Globus pallidus (tissue), 1 donor: Measurements from ENCODE around the gene PDE10A.

Experiments used
- DNase-seq: peaks from one replicate; pipeline ENCODE4 v3.0.0-alpha.2; 2015; ENCODE audit warnings: low spot score

Gene PDE10A

DNA sequence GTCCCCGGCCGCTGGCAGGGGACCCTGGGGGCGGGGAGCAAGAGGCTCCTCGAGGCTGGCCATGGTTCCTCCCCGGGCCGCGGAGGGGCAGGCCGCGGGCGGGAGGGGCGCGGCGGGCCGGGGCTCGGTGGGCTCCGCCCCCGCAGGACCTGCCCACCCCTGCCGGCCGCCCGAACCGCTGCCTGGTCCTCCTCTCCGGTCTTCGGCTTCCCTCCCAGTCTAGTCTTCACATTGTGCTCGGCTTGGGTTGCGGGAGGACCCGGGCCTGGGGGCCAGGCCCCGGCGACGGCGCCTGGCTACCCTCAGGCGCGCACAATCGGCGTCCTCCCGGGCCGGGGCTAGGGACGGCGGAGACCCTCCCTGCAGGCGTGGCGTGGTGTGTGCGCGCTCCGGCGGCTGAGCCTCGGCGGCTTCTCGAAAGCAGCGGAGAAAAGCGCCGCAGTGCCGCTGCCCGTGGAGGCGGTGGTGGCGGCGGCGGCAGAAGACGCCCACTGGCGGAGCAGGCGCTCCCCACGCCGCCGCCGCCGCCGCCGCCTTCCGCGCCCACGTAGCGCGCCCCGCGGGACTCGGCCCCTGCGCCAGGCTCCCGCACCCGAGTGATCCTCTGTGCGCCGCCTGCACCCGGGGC lies at the start of gene PDE10A:
PDE10A (minus strand) TSS at position 493 of the 628 bp plus-strand sequence; CDS start at position 63, 430 bp downstream.
- peak; percentile 54 for DNase-seq

DNA sequence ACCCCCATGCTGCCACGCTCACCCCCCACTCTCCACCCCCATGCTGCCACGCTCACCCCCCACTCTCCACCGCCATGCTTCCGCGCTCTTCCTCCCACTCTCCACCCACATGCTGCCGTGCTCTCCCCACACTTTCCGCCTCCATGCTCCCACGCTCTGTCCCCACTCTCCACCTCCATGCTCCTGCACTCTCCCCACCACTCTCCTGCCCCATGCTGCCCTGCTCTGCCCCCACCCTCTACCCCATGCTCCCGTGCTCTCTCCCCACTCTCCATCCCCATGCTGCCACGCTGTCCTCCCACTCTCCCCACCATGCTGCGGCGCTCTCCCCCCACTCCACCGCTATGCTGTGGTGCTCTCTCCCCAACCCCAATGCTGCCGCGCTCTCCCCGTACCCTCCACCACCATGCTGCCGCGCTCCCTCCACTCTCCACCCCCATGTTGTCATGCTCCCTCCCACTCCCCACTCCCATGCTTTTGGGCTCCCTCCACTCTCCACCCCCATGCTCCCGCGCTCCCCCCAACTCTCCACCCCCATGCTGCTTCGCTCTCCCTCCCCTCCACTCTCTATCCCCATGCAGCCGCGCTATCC lies 46.0 kb upstream of the PDE10A start:
- DNase-seq, result no peak

DNA sequence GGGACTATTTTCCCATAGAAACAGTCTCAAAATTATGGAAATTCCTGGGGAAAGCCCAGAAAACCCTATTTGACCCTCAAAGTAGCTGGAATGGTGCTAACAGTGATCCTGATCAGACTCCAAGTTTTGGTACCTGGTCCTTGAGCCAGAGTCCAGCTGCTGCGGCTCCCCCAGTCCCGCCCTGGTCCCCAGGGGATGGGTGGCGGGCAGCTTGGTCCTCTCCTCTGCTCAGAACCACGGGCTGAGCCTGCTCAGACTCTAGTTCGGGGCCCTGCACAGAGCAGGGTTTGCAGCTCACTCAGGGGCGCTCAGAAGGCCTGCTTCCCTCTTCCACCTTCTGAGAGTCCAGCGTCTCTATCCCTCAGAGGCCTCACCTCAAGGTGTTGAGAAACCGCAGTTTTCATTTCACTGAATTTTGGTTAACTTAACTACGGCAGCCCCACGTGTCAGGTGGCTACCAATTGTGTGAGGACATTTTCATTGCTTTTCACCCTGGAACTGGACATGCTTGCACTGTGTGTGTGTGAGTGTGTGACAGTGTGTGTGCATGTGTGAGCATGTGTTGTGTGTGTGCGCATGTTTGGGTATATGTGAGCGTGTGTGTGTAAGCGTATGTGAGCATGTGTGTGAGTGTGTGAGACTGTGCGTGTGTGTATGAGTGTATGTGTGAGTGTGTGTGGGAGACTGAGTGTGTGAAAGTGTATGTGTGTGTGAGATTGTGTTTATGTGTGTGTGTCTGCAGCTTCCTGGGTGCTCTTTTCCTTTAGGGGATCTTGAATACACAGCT lies 44.2 kb upstream of the PDE10A start:
- DNase-seq, result no peak

GRCh38 chr6:165705941-165706340 lies 42.9 kb upstream of the PDE10A start:
- DNase-seq, result no peak

- peak; percentile 59 for DNase-seq
Observed at GRCh38 chr6:165704045-165704748, 41.2 kb upstream of the PDE10A start.

DNA sequence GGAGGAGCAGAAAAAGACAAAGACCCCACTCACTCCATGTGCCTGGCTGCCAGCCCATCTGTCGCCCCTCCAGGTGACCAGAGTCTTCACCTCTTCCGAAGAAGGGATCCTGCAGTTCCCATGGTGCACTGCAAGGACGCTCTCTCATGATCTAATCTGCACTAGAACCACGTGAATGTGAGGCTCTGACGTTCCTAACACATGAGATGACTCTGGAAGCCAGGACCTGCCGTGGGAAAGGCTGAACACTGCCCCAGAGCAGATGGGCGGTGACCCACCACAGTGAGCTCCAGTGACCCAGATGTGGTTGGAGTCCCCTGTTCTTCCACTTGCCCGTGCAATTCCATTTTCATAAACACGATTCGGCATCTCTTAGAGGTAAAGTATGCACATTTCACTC lies 39.6 kb upstream of the PDE10A start:
- no peak for DNase-seq

DNA sequence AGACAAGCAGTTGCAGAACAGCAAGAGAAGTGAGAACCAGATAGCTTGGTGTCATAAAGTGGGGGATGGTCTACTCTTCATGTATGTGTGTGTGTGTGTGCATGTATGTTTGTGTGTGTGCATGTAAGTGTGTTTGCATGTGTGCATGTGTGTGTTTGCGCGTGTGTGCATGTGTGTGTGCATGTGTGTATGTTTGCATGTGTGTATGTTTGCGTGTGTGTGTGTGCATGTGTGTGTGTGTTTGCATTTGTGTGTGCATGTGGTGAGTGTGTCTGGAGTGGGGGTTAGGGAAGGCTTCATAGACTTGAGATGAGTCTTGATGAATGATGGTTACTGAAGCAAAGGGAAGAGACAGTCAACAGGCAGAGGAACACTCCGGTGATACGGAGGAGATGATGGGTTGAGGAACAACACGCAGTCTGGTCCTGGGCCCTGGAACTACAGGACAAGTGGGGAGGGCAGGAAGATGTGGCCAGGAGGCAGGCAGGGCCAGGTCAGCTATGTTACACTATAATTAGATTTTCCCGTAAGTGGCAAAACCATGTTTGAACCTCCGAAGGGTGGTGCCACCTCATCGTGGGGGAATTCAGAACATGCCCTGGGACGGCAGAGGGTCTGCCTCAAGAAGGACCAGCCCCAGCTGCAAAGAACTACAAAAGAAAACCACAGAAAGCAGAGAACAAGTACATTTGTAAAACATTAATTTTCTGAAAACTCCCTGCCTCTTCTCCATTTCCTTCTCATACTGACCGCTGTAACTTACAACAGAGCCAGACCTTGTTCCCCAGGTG lies 38.7 kb upstream of the PDE10A start:
- no peak for DNase-seq

DNA sequence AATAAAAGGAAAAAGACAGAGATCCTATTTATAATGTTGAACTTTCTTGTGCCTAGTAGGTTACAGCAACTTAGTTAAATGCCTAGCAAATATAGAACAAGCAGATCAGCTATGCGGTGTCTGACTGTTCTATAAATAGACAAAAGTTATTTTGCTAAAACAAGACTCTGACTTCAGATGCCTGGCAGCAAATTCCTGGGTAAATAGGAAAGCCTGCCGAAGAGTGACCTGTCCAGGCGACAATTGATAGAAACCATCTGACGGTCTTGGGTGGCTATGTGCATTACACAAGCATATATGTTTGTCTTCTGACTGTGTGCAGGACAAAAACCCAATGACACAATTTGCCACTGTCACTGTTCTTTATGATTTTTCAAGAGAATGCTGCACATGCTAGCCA lies 38.0 kb upstream of the PDE10A start:
- DNase-seq, result no peak

DNA sequence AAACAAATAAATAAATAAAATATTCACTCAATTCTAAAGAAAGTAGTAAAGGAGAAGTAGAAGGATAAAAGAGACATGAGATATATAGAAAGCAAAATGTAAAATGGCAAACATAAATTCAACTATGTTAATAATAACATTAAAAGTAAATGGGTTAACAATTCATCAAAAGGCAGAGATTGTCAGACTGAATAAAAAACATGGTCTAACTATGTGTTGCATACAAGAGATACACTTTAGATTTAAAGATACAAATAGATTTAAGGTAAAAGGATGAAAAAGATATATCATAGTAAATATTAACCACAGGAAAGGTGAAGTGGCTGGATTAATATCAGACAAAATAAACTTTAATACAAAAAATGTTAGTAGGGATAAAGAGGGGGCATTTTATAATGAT lies 35.8 kb upstream of the PDE10A start:
- no peak for DNase-seq

DNA sequence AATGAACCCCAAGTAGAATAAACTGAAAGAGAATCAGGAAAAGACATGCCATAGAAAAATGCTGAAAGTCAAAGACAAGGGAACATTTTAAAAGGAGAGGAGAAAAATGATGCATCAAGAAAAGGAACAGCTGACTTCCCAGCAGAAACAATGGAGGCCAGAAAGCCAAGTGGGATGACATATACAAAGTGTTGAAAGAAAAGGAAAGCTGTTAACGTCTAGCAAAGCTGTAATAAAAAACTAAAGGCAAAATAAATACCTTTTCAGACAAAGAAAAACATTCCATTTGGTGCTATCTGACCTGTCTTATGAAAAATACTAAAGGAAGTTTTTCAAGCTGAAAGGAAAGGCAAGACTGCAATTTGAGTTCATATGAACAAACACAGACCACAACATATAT lies 34.1 kb upstream of the PDE10A start:
- DNase-seq, result no peak

GRCh38 chr6:165695722-165696515 lies 32.9 kb upstream of the PDE10A start:
- no peak for DNase-seq

GRCh38 chr6:165694296-165694695 lies 31.3 kb upstream of the PDE10A start:
- DNase-seq, result no peak

GRCh38 chr6:165692106-165692653 lies 29.1 kb upstream of the PDE10A start:
- no peak for DNase-seq

DNA sequence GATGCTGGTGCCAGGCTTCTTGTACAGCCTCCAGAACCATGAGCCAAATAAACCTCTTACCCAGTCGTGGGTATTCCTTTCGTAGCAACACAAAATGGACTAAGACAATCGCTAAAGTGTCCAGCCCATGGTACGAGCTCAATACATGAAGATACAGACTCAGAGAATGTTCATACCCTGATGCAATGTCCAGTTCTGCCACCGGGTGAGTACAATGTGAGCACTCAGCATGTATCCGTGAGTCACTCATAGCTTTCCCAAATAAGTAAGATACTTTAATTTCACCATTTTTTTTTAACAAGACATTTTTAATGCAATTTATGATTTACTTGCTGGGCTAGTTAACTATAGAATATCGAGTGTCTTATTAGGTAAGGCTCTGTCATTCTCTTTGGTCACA lies 26.7 kb upstream of the PDE10A start:
- DNase-seq, result no peak

- DNase-seq, result no peak
Observed at GRCh38 chr6:165686596-165687365, 23.7 kb upstream of the PDE10A start.

DNA sequence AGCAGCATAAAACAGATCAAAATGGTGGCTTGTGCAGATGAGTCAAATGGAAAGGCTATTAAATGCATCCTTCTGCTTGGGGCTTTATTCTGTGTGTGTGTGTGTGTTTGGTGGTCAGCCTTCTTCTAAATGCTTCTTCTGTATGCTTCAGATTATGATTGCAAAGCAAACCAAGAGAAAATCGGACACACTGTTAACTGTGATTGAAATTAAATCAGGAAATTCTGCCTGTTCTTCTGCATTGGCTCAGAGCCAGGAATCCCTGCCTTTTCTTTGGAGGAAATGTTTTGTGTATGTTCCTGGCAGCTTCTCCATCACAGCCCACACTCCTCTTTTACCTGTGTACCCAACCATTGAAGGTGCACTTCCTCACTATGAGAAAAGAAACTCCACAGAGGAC lies 22.3 kb upstream of the PDE10A start:
- no peak for DNase-seq

DNA sequence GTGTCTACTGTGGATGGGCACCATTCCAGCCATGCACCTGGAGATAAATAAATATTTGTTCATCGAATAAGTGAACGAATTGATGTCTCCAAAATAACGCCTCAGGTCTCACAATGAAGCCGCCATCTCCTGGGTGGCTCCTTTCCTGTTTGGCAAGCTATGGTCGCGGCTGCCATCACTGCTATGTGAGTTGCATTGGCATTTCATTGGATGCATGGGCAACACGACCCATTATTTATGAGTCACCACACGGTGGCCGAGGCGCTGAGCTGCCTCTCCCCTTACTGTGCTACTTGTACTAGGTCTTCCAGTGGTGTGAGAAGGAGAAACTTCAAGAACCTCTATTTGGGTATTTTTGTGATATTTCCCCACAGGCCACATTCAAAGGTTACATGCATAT lies 21.3 kb upstream of the PDE10A start:
- DNase-seq, result no peak

GRCh38 chr6:165680975-165681374 lies 17.9 kb upstream of the PDE10A start:
- no peak for DNase-seq

GRCh38 chr6:165679326-165679725 lies 16.3 kb upstream of the PDE10A start:
- DNase-seq, result no peak

DNA sequence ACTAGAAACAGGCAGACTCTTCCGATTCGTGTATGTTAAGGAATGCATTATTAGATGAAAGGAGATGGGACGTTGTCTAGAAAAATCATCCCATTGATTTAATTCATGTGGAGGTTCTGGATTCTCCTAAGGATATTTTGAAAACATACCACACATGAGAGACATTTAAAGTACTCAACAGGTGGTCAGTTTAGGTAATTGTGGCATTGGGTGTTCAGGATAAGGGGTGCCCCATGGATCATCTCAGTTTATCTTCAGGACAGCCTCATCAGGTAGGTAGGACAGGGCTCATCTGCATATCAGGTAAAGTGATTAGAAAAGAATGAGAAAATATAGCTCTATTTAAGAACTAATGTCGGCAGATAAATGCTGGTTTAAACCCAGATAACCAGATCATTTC lies 15.9 kb upstream of the PDE10A start:
- DNase-seq, result no peak
